ENCODE results near the gene PPP2R3C.
"Not testable (repeated sequence)": the region's sequence is repeated elsewhere in the genome, so short reads cannot be mapped to it uniquely, and the experiment has no call there.

Gene PPP2R3C

DNA sequence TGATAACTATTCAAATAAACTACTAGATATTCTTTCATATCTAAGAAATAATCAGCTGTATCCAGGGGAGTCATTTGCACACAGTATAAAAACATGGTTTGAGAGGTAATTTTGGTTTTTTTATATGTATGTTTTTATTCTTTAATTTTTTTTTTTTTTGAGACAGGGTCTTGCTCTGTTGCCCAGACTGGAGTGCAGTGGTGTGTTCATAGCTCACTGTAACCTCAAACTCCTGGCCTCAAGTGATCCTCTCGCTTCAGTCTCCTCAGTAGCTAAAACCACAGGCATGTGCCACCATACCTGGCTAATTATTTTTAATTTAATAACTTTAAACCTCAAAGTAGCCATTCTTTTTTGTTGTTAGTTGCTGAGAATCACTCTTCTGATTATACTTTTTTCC, 2.3 kb upstream of the PPP2R3C start:
- peak; percentile 14 for DNase-seq (ENCODE audit: low spot score)

DNA sequence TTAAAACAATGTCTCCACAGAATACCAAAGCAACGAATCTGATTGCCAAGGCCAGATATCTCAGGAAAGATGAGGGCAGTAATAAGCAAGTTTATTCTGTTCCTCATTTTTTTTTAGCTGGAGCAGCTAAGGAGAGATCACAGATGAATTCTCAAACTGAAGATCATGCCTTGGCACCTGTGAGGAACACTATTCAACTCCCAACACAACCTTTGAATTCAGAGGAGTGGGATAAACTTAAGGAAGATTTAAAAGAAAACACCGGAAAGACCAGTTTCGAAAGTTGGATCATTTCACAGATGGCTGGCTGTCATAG, 1.6 kb upstream of the PPP2R3C start:
- peak; percentile 9 for DNase-seq (ENCODE audit: low spot score)

DNA sequence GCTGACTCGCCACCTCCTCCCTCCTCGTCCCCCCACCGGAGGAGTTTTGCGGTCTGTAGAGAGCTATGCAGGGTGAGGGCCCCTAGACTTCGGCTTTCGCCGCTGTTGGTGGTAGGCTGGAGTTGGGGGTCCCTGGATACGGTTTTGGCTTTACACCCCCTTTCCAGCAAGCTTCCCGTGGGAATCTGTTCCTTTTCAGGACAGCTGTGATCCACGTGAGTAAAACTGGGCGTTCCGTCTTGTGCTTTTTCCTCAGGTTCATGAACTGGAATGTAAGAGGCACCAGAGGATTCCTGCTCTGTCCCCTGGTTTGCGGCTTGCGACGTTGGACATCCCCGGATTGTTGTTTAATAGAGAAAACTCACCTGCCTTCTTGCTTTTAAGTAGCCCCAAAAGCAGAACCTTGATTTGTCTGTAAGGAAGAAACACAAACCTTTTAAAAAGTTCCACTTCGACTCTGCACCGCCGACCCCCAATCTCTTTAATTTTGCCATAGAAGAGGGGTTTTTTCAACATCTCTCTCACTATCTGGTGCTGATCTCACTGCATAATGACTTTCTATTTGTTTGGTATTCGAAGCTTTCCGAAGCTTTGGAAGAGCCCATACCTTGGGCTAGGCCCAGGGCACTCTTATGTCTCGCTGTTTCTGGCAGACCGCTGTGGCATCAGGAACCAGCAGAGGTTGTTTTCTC, 1.1 kb upstream of the PPP2R3C start:
- DNase-seq (ENCODE audit: low spot score) = peak; percentile 22

DNA sequence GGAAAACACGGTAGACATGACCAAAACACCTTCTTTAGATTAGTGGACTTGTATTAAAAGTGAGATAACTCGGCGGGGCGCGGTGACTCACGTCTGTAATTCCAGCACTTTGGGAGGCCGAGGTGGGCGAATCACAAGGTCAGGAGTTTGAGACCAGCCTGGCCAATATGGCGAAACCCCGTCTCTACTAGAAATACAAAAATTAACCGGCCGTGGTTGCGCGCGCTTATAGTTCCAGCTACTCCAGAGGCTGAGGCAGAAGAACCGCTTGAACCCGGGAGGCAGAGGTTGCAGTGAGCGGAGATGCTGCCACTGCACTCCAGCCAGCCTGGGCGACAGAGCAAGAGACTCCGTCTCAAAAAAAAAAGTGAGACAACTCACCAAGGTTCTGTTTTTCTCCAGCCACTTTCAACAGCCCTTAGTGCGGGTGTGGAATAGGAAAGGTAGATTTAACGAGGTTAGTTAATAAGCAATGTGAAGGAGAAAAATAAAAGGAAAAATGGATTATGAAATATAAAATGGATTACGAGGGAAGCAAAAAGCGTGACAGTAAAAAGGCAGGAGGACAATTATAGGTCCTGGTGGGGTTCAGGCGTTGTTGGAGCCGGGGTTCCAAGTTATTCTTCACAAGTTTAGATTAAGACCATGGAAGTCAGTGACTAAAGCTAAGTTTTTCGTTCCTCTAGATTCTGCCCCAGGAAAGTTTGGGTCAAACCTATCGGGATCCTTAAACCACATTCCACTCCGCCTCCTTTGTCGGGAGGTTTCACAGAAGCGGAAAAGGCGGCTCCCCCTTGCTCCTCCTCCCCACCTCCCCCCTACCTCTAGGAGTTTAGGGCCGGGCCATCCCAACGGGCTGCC, 534 bp downstream of the PPP2R3C start:
- no peak for DNase-seq (ENCODE audit: low spot score)

DNA sequence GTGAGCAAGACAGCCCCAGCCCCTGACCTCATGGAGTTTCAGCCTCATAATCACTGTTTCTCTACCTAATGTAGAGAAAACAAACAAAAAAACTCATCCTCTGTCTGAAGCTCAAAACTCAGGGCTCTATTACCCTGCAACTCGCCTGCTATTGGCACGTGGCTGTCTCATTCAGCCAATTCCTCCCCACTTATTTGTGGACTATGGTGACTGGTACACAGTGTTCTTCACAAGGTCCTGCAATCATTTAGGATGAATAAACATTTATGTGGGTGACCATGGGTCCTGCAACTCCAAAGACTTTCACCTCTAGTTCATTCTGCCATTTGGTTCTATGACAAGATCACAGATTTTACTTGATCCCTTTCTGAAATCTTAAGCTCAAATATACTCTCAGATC, 4.7 kb downstream of the PPP2R3C start:
- DNase-seq (ENCODE audit: low spot score) = no peak

DNA sequence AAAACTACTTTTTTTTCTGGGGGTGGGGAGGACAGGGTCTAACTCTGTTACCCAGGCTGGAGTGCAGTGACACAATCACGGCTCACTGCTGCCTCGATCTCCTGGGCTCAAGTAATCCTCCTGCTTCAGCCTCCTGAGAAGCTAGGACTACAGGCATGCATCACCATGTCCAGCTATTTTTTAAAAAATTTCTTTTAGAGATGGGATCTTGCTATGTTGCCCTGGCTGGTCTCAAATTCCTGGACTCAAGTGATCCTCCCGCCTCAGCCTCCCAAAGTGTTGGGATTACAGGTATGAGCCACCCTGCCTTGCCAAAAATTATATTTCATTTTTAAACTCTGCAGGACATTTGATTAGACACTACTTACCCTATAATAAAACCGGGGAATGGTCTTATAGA, 5.5 kb downstream of the PPP2R3C start:
- no peak for DNase-seq (ENCODE audit: low spot score)

DNA sequence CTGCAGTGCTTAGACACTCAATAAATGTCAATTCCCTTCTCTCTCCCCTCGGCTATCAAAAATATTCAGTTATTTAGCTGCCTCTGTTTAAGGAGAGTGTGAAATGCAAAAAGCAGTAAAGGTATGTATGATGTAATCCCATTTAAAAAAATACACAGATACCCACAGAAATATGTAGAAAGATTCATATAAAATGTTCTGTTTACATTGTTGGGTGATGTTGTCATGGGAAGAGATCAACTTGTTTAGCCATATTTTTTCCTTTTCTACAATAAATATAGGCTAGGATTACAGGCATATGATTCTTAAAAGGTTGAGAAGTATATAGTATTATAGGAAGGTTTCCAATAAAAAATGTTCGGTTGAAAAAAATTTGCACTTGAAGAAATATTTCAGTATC, 7.8 kb downstream of the PPP2R3C start:
- DNase-seq (ENCODE audit: low spot score) = no peak

DNA sequence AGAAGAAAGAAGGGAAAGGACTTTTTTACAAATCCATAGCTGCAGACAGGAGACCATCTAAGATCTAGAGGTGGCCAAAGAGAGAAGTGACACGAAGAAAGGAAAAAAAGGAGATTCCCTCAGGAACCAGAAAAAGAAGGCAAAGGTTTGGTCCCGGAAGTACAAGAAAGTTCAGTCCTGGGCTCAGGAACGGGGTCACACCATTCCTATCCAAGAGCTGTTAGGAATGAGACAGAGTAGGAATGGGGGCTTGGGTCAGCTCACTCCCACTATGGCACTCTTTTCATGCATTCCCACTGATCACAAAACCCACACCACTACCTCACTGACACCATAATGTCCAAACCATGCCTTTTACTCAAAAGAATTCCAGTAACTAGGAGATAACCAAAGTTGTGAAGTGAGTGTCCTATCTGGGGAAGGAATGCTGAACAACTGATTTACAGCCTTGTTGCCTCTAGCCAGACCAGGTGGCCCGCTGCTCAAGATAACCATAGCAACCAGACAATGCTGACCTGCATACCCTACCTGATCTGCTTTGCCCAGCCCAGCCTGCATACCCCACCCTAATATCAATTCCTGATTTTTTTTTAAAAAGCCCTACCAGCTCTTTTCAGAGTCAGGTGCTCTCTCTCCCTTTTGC, 8.4 kb downstream of the PPP2R3C start:
- DNase-seq (ENCODE audit: low spot score) = no peak

DNA sequence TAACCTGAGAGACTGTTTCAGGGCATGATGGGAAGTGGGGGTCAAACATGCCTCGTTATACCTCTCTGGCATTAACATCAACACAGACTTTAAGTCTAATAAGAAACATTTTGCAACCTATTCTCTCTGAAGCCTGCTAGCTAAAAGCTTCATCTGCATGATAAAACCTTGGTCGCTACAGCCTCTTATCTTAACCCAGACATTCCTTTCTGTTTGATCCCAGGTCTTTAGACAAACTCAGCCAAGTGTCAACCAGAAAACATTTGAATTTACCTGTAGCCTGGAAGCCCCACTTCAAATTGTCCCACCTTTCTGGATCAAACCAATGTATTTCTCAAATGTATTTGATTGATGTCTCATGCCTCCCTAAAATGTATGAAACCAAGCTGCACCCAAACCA, 9.1 kb downstream of the PPP2R3C start:
- no peak for DNase-seq (ENCODE audit: low spot score)

DNA sequence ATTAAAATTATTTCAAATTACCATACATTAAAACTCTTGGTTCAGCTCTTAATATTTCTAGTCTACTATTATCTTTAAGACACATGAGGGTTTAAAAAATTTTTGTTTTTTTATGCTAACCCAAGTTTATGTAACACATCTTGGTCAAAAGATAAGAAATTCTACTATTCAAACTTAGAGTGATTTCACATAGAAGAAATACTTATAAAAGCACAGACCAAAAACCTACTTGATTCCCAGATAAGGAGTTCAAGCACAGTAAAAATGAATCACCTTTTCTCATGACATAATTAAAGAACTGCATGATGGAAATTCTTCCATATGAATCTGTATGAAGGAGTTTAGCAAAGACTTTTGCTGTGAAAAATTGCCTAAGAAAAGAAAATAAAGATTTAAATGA, 13.9 kb downstream of the PPP2R3C start:
- no peak for DNase-seq (ENCODE audit: low spot score)

DNA sequence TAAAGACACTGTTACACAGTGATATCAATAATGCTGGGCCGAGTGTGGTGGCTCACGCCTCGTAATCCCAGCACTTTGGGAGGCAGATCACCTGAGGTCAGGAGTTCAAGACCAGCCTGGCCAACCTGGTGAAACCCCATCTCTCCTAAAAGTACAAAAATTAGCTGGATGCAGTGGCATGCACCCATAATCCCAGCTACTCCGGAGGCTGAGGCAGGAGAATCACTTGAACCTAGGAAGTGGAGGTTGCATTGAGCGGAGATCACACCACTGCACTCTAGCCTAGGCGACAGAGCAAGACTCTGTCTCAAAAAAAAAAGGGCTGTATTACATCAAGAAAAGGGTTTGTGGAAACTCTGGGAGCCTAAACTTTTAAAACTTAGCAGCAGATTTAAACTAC, 27.1 kb downstream of the PPP2R3C start:
- DNase-seq (ENCODE audit: low spot score) = not testable (repeated sequence)

DNA sequence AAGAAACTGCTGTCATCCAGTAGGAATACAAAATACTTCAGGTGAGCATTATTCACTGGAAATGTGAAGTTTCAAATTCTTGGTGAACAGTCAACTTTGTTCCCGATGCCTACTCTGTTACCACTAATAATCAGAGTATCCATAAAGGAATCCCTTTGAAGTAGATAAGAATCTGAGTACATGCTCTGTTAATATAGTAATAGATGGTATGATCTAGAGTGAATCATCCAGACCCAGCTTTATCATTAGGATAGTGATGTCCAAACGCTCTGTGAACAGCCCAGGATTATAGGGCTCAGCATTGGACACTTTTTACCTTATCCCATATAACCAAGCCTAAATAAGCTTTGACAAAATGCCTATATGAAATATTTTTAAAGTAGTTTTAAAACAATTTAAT, 33.3 kb downstream of the PPP2R3C start:
- no peak for DNase-seq (ENCODE audit: low spot score)

DNA sequence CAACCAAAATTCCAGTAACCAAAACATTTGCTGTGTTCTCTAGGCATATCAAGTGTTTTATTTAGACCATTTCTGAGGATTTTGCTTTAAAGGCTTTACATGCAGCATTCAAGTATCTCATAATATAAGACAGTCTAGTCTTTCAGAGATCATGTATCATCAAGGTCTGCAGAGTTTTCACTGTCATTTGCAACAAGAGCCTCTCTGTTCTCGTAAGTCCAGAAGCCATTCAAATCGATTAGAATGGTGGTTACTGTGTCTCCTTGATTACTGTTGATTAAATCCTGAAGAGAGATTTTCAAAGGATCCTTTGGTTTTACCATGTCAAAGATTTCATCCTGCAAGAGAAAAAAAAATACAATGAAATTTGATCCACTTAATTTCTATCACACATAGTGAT, 36.3 kb downstream of the PPP2R3C start:
- no peak for DNase-seq (ENCODE audit: low spot score)

DNA sequence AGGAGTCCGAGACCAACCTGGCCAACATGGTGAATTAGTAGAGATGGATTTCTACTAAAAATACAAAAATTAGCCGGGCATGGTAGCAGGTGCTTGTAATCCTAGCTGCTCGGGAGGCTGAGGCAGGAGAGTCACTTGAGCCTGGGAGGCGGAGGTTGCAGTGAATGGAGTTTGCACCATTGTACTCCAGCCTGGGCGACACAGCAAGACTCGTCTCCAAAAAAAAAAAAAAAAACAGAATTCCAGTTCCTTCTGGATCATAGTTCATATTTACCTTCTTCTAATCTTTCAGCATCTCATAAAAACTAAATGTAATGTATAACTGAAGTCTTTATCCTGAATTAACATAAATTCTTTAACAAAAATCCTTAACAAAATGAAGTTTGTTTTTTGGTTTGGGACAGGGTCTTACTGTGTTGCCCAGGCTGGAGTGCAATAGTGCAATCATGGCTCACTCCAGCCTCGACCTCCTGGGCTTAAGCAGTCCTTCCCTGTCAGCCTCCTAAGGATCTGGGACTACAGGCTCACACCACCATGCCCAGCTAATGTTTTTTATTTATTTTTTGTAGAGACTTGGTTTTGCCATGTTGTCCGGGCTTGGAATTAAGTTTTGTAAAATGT, 38.1 kb downstream of the PPP2R3C start:
- no peak for DNase-seq (ENCODE audit: low spot score)

DNA sequence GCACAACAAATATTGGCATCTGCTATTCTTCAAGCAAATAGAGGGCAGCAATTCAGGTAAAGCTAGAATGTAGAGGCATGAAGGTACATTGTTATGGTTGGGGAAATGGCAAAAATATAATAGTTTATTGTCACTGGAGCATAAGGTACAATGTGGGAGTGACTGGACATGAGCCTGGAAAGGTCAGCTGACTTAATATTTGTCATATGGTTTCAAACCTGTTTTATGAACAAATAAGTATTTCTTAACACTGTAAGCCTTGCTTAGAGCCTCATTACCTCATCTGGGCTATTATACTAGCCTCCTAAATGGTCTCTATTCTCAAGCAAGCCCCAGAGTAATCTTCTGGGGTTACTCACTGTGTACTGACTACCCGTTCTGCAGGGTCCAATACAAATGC, 42.0 kb downstream of the PPP2R3C start:
- no peak for DNase-seq (ENCODE audit: low spot score)

DNA sequence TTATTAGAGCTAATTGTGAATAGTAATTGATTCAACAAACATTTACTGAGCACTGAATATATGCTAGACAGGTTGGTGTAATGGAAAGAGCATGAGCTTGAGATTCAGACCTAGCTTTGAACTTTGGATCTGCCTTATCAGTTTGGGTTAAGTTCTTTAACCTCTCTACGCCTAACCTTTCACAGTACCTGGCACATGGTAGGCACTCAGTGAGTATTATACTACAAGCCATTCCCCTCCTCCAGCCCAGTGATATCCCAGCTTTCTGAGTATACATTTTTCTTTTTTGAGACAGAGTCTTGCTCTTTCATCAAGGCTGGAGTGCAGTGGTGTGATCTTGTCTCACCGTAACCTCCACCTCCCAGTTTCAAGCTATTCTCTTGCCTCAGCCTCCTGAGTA, 43.7 kb downstream of the PPP2R3C start:
- DNase-seq (ENCODE audit: low spot score) = no peak

DNA sequence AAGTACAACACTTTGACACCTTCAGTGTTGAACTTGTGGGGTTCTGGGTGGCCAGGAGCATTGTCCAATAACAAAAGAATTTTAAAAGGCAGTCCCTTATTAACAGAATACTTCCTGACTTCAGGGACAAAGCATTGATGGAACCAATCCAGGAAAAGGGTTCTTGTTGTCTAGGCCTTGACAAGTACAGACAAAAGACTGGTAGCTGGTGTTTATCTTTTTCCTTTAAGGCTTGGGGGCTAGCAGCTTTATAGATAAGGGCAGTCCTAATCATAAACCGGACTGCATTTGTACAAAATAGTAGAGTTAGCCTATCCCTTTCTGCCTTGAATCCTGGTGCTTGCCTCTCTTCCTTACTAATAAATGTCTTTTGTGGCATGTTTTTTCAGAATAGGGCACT, 48.3 kb downstream of the PPP2R3C start:
- DNase-seq (ENCODE audit: low spot score) = no peak

DNA sequence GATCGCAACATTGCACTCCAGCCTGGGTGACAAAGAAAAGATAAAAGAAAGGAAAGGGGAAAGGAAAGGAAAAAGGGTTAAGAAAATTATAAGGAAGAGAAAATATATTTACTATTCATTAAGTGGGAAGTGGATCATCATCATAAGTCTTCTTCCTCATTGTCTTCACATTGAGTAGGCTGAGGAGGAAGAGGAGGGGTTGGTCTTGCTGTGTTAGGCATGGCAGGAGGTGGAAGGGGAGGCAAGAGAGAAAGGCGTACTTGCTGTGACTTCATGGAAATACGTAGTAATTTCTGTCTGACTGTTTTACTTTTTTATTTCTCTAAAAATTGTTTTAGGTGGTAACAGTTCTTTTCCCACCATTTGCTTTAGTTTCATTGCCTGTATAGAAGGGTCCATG, 49.6 kb downstream of the PPP2R3C start:
- no peak for DNase-seq (ENCODE audit: low spot score)

DNA sequence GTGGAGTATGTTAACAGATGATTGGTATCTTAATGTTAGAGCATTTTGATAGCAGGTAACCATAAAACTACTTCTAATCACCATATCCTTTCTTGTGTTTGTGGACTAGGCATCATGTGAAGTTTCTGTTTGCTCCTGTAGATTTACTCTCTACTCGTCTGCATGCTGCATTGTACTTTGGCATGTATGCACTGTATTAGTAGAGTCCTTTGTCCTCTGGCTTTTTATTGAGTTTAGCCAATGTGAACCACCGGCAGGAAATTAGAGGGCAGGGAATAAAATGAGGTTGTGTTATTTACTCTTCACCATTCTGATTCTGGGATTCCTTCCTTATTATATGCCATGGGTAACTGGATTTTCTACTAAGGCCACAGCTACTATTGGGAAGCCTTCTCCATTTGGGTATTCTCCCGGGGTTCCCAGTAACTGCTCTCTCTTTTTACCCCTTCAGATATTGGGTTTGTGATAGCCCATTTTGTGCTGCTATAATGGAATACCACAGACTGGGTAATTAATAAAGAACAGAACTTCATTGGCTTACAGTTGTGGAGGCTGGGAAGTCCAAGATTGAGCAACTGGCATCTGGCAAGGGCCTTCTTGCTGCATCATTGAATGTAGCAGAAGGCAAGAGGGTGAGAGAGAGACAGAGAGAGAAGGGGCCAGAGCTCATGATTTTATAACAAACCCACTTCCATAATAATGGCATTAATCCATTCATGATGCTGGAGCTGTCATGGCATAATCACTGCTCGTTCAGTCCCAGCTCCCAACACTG, 53.4 kb downstream of the PPP2R3C start:
- no peak for DNase-seq (ENCODE audit: low spot score)

DNA sequence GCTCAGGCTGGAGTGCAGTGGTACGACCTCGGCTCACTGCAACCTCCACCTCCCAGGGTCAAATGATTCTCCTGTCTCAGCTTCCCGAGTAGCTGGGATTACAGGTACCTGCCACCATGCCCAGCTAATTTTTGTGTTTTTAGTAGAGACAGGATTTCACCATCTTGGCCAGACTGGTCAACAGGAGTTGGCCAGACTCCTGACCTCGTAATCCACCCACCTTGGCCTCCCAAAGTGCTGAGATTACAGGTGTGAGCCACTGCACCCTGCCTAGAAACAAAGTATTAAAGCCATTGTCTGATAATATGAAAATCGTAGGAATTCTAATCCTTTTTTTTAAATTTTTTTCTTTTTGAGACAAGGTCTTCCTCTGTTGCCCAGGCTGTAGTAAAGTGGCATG, 56.1 kb downstream of the PPP2R3C start:
- not testable (repeated sequence) for DNase-seq (ENCODE audit: low spot score)

DNA sequence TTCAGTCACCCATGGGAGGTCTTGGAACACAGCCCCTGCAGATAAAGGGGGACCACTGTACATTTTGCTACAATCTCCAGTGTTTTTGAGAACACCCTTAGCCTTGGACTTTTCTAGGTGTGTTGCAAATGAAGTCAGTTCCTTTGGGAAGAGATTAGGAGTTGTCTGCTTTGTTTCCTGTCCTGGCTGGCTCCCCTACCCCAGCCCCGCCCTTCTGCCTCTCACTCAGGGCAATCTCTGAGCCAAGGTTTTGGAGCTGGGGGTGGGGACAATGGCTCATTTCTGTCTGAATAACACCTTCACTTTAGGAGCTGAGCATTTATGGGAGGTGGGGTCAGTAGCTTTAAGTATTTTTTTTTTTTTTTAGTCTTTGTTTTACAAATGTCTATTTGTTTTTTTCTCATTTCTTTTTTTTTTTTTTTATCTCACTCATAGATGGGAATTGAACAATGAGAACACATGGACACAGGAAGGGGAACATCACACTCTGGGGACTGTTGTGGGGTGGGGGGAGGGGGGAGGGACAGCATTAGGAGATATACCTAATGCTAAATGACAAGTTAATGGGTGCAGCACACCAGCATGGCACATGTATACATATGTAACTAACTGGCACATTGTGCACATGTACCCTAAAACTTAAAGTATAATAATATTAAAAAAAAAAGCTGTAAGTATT, 60.5 kb downstream of the PPP2R3C start:
- DNase-seq (ENCODE audit: low spot score) = peak; percentile 45

DNA sequence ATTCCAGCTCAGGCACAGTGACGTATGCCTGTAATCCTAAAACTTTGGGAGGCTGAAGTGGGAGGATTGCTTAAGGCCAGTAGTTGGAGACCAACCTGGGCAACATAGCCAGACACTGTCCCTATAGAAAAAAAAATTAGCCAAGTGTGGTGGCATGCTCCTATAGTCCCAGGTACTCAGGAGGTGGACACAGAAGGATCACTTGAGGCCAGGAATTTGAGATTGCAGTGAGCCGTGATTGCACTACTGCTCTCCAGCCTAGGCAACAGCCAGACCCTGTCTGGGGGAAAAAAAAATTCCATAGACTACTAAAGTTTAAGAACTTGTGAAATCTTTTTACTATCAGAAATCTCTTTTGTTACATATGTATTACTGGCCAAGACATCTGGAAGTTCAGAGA, 69.2 kb downstream of the PPP2R3C start:
- no peak for DNase-seq (ENCODE audit: low spot score)

Data from kidney tubule cell (primary cell).